ACHN (cell line): ENCODE results near the gene ADK.

Experiments
- DNase-seq: peaks from one replicate; pipeline ENCODE4 v3.0.0-alpha.2; 2015
- in situ Hi-C: cut with HindIII; loops from 2 replicates; pipeline ENCODE4 v1.10.0; 2017; ENCODE audit warnings: low sequenced_read_pairs, low pct_ligation_motif_present, low pct_unique_long_range_greater_than_20kb

The ADK gene

GRCh38 chr10:74683067-74683466 lies 532.0 kb downstream of the ADK start:
- no peak for DNase-seq
- in situ Hi-C loops = no loop called here

- in situ Hi-C loops = no loop called here
- no peak for DNase-seq
Observed at GRCh38 chr10:74683621-74684364, 532.8 kb downstream of the ADK start.

- DNase-seq = no peak
- in situ Hi-C loops = no loop called here
Observed at GRCh38 chr10:74684462-74684861, 533.4 kb downstream of the ADK start.

GRCh38 chr10:74685564-74685963 lies 534.5 kb downstream of the ADK start:
- in situ Hi-C loops = no loop called here
- DNase-seq = no peak

GRCh38 chr10:74690393-74690792 lies 539.4 kb downstream of the ADK start:
- in situ Hi-C loops = no loop called here
- no peak for DNase-seq

GRCh38 chr10:74691164-74691563 lies 540.1 kb downstream of the ADK start:
- DNase-seq = no peak
- in situ Hi-C loops = no loop called here

GRCh38 chr10:74704629-74705357 lies 553.8 kb downstream of the ADK start:
- in situ Hi-C loops = no loop called here
- no peak for DNase-seq

- no peak for DNase-seq
- in situ Hi-C loops = no loop called here
Observed at GRCh38 chr10:74705358-74705980, 554.4 kb downstream of the ADK start.

GRCh38 chr10:74706966-74707365 lies 555.9 kb downstream of the ADK start:
- no peak for DNase-seq
- in situ Hi-C loops = no loop called here

GRCh38 chr10:74708246-74708645 lies 557.2 kb downstream of the ADK start:
- in situ Hi-C loops = no loop called here
- DNase-seq = no peak

- in situ Hi-C loops = no loop called here
- no peak for DNase-seq
Observed at GRCh38 chr10:74718208-74718607, 567.2 kb downstream of the ADK start.

GRCh38 chr10:74728225-74728624 lies 577.2 kb downstream of the ADK start:
- in situ Hi-C loops = no loop called here

GRCh38 chr10:74730246-74730645 lies 579.2 kb downstream of the ADK start:
- in situ Hi-C loops = no loop called here

More at GRCh38 chr10:74728225-74728624, 577.2 kb downstream of the ADK start:
- no peak for DNase-seq

GRCh38 chr10:74733612-74734011 lies 582.6 kb downstream of the ADK start:
- DNase-seq = no peak
- in situ Hi-C loops = no loop called here

More at GRCh38 chr10:74730246-74730645, 579.2 kb downstream of the ADK start:
- DNase-seq = no peak

GRCh38 chr10:74736029-74736428 lies 585.0 kb downstream of the ADK start:
- in situ Hi-C loops = no loop called here
- DNase-seq = no peak

GRCh38 chr10:74738052-74738451 lies 587.0 kb downstream of the ADK start:
- DNase-seq = peak; percentile 15
- in situ Hi-C loops = no loop called here

- in situ Hi-C loops = no loop called here
- DNase-seq = no peak
Observed at GRCh38 chr10:74738542-74738941, 587.5 kb downstream of the ADK start.

- DNase-seq = peak; percentile 12
- in situ Hi-C loops = no loop called here
Observed at GRCh38 chr10:74738985-74739567, 588.1 kb downstream of the ADK start.

- no peak for DNase-seq
- in situ Hi-C loops = no loop called here
Observed at GRCh38 chr10:74743401-74743800, 592.4 kb downstream of the ADK start.
